Stromal cell of bone marrow (primary cell): ENCODE measurements around the gene PRG3.
A peak's percentile ranks its signal among the peaks of the same experiment; 100 is the strongest.
"Not testable (repeated sequence)": the region's sequence is repeated elsewhere in the genome, so short reads cannot be mapped to it uniquely, and the experiment has no call there.

ENCODE experiments used
- DNase-seq: peaks from one replicate; pipeline ENCODE4 v3.0.0-alpha.2; 2012; ENCODE audit warnings: low read depth

The PRG3 gene

DNA sequence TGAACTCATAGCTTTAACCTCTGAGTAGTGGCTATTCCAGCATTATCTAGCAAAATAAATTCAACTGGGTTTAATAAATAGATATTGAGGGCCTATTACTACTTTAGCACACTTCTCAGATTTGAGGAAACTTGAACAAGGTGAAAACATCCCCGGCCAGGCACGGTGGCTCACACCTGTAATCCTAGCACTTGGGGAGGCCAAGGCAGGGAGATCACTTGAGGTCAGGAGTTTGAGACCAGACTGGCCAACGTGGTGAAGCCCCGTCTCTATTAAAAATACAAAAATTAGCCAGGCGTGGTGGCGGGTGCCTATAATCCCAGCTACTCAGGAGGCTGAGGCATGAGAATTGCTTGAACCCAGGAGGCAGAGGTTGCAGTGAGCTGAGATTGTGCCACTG, 44.1 kb downstream of the PRG3 start:
- not testable (repeated sequence) for DNase-seq

DNA sequence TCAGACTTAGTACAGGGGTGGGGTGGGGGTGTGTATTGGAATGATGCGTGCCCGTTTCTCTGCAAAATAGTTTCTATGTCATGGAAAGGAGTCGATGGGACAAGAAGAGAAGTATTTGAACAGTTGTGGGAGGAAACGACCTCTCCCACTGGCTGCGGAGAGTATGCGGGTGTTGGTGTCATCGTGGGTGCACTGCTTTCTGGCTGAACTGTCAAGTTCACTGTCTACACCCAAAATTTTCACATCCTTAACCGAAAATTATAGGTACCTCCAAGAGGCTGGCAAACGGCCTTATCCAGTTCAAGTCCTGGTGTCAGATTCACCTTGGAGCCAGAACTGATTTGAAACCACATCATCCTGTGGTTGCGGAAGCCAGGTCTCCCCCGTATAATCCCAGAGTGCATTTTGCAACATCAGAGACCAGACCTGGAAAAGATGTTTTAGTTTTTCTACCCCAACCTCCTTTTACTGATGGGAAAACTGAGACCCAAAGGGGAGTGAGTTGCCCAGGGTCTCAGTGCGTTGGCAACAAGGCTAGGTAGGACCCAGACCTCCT, 44.8 kb downstream of the PRG3 start:
- no peak for DNase-seq

DNA sequence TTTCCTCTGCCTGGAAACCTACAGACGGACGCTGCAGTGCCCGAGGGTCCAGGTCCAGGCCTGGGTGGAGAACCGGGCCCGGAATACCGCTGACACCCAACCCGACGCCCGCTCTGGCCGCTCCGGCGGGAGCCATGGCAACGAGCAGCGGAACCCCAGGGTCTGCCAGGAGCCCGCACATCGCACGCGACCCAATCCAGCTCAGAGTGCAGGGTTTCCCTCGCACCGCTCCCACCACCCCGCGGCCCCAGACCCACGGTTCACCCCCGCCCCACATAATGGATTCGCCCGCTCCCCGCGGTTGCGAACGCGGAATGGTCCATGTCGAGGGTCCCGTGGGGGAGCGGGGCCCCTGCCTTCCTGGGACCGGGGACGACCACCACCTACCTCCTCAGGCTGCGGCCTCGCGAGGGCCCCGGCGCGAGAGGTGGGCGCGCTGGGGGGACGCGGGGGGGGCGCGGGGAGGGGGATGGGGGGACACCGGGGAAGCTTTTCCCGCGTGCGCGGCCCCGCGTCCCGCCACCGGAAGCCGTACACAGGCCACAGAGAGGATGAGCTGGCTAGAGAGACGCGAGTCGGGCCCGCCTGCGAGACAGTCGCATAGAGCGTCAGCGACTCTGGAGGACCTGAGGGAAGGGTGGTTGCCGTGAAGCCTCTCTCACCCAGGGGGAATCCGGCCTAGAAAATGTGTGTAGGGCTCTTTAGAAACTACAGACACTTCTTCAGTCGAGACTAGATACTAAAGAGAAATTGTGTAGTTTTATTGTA, 45.4 kb downstream of the PRG3 start, which contains the start of gene SSRP1:
SSRP1 (minus strand) TSS at position 550 of the 768 bp plus-strand sequence. CDS start 771 bp downstream, outside the sequence.
- DNase-seq: peak; percentile 73

DNA sequence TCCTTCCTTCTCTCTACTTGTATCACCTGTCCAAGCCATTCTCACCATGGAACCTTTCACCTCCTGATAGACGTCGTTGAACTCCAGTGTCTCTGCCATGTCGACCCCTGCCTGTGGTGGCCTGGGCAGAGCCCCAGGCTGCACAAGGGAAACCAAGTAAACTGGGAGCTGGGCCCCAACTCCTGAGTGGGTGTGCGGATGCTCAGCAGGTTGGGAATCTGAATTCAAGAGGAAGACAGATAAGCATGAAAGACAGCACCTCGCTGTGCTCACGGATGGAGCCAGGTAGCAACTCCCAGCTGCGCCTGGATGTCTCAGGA, 46.0 kb downstream of the PRG3 start:
- no peak for DNase-seq

DNA sequence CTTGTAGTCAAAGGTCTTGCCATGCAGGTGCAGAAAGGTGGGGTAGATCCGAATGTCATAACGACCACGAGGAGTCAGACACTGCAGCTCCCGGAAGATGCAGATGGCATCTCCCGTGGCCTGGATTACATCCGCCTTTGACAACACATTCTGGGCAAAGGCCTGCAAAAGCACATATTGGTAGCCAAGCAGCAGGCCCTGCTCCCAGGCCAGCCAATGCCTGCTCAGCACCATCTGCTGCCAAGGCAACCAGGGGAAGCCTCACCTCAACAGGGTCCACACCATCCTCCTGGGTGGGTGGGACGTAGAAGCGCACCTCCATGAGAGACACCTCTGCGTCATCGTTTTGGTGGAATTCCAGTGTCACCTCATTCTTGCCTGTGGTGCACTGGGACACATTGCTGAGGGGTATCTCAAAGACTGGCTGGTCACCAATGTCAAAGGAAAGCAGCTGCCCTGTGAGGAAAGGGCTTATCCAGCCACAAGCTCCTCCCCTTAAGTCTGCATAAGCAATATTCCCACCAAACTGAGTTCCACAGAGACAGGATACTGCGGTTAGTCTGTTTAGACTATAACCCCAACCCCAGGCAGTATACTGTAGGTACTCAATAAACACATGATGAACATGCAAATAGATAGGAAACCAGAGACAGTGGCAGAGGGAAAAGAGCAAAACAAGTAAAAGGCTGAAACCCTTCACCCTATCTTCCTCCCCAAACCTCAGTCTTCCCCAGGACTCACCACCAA, 48.1 kb downstream of the PRG3 start:
- no peak for DNase-seq

DNA sequence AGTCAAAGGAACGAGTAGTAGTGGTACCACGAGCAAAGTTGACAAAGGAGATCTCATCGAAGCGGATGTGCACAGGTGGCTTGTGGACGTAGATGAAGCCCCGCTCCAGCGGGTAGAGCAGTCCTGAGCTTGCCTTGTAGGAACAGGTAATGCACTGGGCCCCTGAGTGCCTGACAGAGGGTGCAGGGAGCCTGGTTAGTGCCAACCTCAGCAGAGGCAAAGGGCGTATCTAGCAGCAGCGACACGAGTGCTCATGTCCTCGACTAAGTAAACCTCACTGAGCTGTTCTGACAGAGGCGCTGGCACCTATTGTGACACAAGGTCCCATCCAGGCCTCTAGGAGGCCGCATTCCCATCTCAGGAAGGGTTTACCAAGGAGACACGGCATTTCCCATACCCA, 49.2 kb downstream of the PRG3 start:
- no peak for DNase-seq

DNA sequence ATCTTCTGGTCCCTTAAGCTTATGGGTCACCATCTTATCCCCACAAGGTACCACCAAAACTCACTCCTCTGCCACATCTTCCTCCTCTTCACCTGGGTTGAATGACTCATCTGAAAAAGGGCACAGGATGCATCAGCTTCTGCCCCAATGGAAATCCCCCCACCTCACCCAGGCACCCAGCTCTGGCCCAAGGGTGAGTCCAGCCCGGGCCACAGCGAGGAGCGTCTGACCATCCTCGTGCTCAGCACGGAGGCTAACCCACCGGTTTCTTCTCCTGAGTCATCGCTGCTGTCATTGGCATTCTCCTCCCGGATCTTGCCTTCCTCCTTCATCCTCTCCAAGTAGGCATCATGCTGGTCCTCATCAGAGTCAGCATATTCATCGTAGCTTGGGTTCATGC, 50.9 kb downstream of the PRG3 start:
- DNase-seq: no peak

DNA sequence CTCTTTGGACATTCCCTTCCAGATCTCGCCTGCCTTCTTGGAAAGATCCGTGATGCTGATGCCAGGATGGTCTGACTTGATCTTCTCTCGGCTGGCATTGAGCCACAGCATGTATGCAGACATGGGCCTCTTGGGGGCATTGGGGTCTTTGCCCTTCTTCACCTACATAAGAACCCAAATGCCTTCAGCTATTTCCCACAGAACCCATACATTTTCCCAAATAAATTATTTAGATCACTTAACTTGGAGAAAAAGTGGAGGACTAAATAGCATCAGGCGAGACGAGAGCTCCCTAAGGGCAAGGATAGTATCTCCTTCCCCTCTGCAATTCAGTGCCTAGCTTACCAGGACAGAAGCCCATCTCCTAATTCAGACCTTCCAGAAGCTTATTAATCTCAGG, 53.2 kb downstream of the PRG3 start:
- no peak for DNase-seq
